Mucosa of descending colon (tissue), 3 donors: Measurements from ENCODE around the gene FOXN1. TPM values are rescaled to one million over a fixed set of nuclear protein-coding genes. Genes with fewer than 3 reads are reported as not detected.

Experiments used
- ATAC-seq: fragments of 200-7000 bp; cut with Tn5 transposase; one replicate; pipeline ENCODE4 v1.9.1; 2020; ENCODE audit warnings: mild to moderate bottlenecking, moderate library complexity
- DNase-seq, 3 donors: peaks; one replicate each; pipeline ENCODE4 v3.0.0-alpha.2; 2020
- H3K36me3 ChIP-seq: fragments of 200-600 bp; one replicate; pipeline ENCODE4 v1.8.0; 2021; ENCODE audit warnings: low read depth, mild to moderate bottlenecking
- H3K4me1 ChIP-seq: fragments of 200-600 bp; one replicate; pipeline ENCODE4 v1.8.0; 2021; ENCODE audit warnings: low read depth, mild to moderate bottlenecking
- H3K4me3 ChIP-seq: fragments of 200-600 bp; one replicate; pipeline ENCODE4 v1.8.0; 2021; ENCODE audit warnings: mild to moderate bottlenecking
- H3K9me3 ChIP-seq: fragments of 200-600 bp; one replicate; pipeline ENCODE4 v1.8.0; 2021; ENCODE audit warnings: mild to moderate bottlenecking
- CTCF ChIP-seq: fragments of 200-600 bp; IDR thresholded peaks from one replicate; pipeline ENCODE4 v1.8.0; 2022; ENCODE audit warnings: antibody characterized with exemption, mild to moderate bottlenecking
- intact Hi-C, 2 donors: fragments of 100-400 bp; cut with DNase I in 1 of 2; cut with micrococcal nuclease in 1 of 2; formaldehyde crosslinking; loops; one replicate each; pipeline versions ENCODE4 v1.11.0 to v1.11.1; 2022; cut with DNase I, micrococcal nuclease
- total RNA-seq, 3 donors: library from RNA; stranded (reverse); fragmentation: NEBNext Ultra II Directional in 2 of 3; extraction: Animal tissue kit (Norgen Biotek cat#: 25700) in 2 of 3; gene quantifications; one replicate each; pipeline versions ENCODE4 v1.2.1 to v1.2.4, GENCODE V29; 2021 to 2023
- donor health status: DM: no; HTN: no; CAD: no; lungs with moderate emphysema.
- donor health status: DM: no; HTN: no; CAD: no.
- donor health status: DM: no; HTN: yes; CAD: no.

The FOXN1 gene
- total RNA-seq, 3 donors from 2014 or later, result 0.46 to 0.69 TPM; not detected in 1

GRCh38 chr17:28471531-28472342 is 34.4 kb upstream of the FOXN1 start:
- Histone ChIP-seq H3K9me3 (no peaks in the 10 kb centered on the region), H3K4me3 (no peak overlapping the region), H3K4me1 (peaks cover 32% of the 10 kb centered on the region), H3K36me3 (no peaks in the 10 kb centered on the region)
- intact Hi-C loops, result no loop called here
- peak in 1 of 3 donors; percentile 27 for DNase-seq
- no peak for TF ChIP-seq CTCF
- no peak for ATAC-seq

- TF ChIP-seq CTCF, result no peak
- peak in 2 of 3 donors; percentile 36 to 46 for DNase-seq
- ATAC-seq, result peak; percentile 34
- no peaks in the 10 kb centered on the region for H3K36me3 ChIP-seq
- H3K9me3 ChIP-seq, result no peaks in the 10 kb centered on the region
- intact Hi-C loops, result no loop called here
- H3K4me3 ChIP-seq, result no peak overlapping the region
- H3K4me1 ChIP-seq, result peaks cover 34% of the 10 kb centered on the region
Observed at GRCh38 chr17:28472871-28473497, 33.2 kb upstream of the FOXN1 start.

- no peaks in the 10 kb centered on the region for H3K36me3 ChIP-seq
- DNase-seq (peak in 2 of 3 donors; percentile 64 to 68), ATAC-seq (peak; percentile 80)
- no peaks in the 10 kb centered on the region for H3K9me3 ChIP-seq
- intact Hi-C loops, result no loop called here
- H3K4me3 ChIP-seq, result no peak within 1 kb of the TSS
- H3K4me1 ChIP-seq, result peaks cover 34% of the 10 kb centered on the region
- no peak for TF ChIP-seq CTCF
Observed at GRCh38 chr17:28473542-28473941, 32.6 kb upstream of the FOXN1 start, which contains the start of gene SLC13A2. Gene SLC13A2, plus strand, starts transcription at chr17:28473644. Its CDS starts 69 bp downstream, at chr17:28473713.

- Histone ChIP-seq H3K9me3 (no peaks in the 10 kb centered on the region), H3K4me3 (no peak overlapping the region), H3K36me3 (no peaks in the 10 kb centered on the region), H3K4me1 (peaks cover 34% of the 10 kb centered on the region)
- ATAC-seq (peak; percentile 22), DNase-seq (peak in 1 of 3 donors; percentile 36)
- intact Hi-C loops, result no loop called here
- TF ChIP-seq CTCF, result no peak
Observed at GRCh38 chr17:28474111-28474531, 32.0 kb upstream of the FOXN1 start.

GRCh38 chr17:28475151-28475900 is 30.8 kb upstream of the FOXN1 start:
- H3K4me3 ChIP-seq, result no peak overlapping the region

More at GRCh38 chr17:28475151-28475900, 30.8 kb upstream of the FOXN1 start:
- DNase-seq (peak in 2 of 3 donors; percentile 53 to 62), ATAC-seq (peak; percentile 56)
- Histone ChIP-seq H3K36me3 (no peaks in the 10 kb centered on the region), H3K4me1 (peaks cover 34% of the 10 kb centered on the region), H3K9me3 (no peaks in the 10 kb centered on the region)
- TF ChIP-seq CTCF, result no peak
- intact Hi-C loops, result no loop called here
